Loucy (cell line): ENCODE measurements around the gene FAM217B.
A peak's percentile ranks its signal among the peaks of the same experiment; 100 is the strongest.

Experiments used
- H2AFZ ChIP-seq: fragments of 200-600 bp; sonication (generic); 2 replicates; pipeline ENCODE4 v1.6.0; 2016; ENCODE audit warnings: antibody characterized with exemption, mild to moderate bottlenecking, low read length, moderate library complexity
- H3F3A ChIP-seq: fragments of 200-600 bp; 2 replicates; pipeline ENCODE4 v1.6.0; 2016; ENCODE audit warnings: antibody characterized with exemption, low read depth, mild to moderate bottlenecking
- H3K27me3 ChIP-seq: fragments of 200-600 bp; sonication (generic); 2 replicates; pipeline ENCODE4 v1.6.1; 2014; ENCODE audit warnings: low read length, mild to moderate bottlenecking; ENCODE audit not compliant: insufficient read depth, poor library complexity, severe bottlenecking
- H3K36me3 ChIP-seq: fragments of 200-600 bp; sonication (generic); 2 replicates; pipeline ENCODE4 v1.6.1; 2016; ENCODE audit warnings: low read length; ENCODE audit not compliant: insufficient read depth
- H3K4me1 ChIP-seq: fragments of 200-600 bp; sonication (generic); 2 replicates; pipeline ENCODE4 v1.5.1; 2014; ENCODE audit warnings: low read length, mild to moderate bottlenecking; ENCODE audit not compliant: insufficient read depth, poor library complexity, severe bottlenecking
- H3K4me2 ChIP-seq: fragments of 200-600 bp; sonication (generic); 2 replicates; pipeline ENCODE4 v1.6.0; 2014; ENCODE audit warnings: antibody characterized with exemption, low read length, low read depth, mild to moderate bottlenecking; ENCODE audit not compliant: poor library complexity, severe bottlenecking
- H3K4me3 ChIP-seq: fragments of 200-600 bp; sonication (generic); 2 replicates; pipeline ENCODE4 v1.5.1; 2014; ENCODE audit warnings: low read length, mild to moderate bottlenecking, mixed read lengths; ENCODE audit not compliant: poor library complexity, severe bottlenecking
- H3K79me2 ChIP-seq: fragments of 200-600 bp; sonication (generic); 2 replicates; pipeline ENCODE4 v1.6.1; 2014; ENCODE audit warnings: low read length; ENCODE audit not compliant: insufficient read depth
- H3K9ac ChIP-seq: fragments of 200-600 bp; sonication (generic); 2 replicates; pipeline ENCODE4 v1.6.0; 2014; ENCODE audit warnings: mild to moderate bottlenecking, low read depth, low read length, moderate library complexity; ENCODE audit not compliant: poor library complexity, severe bottlenecking
- H3K9me2 ChIP-seq: fragments of 200-600 bp; sonication (generic); replicated peaks from 2 replicates; pipeline ENCODE4 v1.6.1; 2016; ENCODE audit warnings: low read depth, low read length, mixed read lengths
- H3K9me3 ChIP-seq: fragments of 200-600 bp; sonication (generic); 2 replicates; pipeline ENCODE4 v1.6.1; 2014; ENCODE audit warnings: mild to moderate bottlenecking, antibody characterized with exemption, low read length, low read depth; ENCODE audit not compliant: insufficient read depth
- H4K20me1 ChIP-seq: fragments of 200-600 bp; sonication (generic); 2 replicates; pipeline ENCODE4 v1.6.0; 2014; ENCODE audit warnings: antibody characterized with exemption, low read length, mild to moderate bottlenecking; ENCODE audit not compliant: insufficient read depth, poor library complexity, severe bottlenecking
- CTCF ChIP-seq: fragments of 200-600 bp; sonication (generic); conservative IDR thresholded peaks from 2 replicates; pipeline ENCODE4 v1.5.1; 2014; ENCODE audit warnings: mild to moderate bottlenecking, antibody characterized with exemption, low read length
- EZH2phosphoT487 ChIP-seq: fragments of 200-600 bp; IDR thresholded peaks from 2 replicates; pipeline ENCODE4 v1.6.1; 2018; ENCODE audit warnings: antibody characterized with exemption, mild to moderate bottlenecking, moderate library complexity, borderline replicate concordance

The FAM217B gene

GRCh38 chr20:59939879-59940128 is 385 bp upstream of the FAM217B start:
- Histone ChIP-seq H3K27me3 (no peaks in the 10 kb centered on the region), H3K4me2 (peak overlapping the region; percentile 64), H3K79me2 (peaks cover 34% of the 10 kb centered on the region), H2AFZ (peak overlapping the region; percentile 88), H3F3A (0 out of 2 replicates have a peak, but pooled peaks cover 2% of the 10 kb centered on the region), H3K4me3 (peak overlapping the region; percentile 81), H3K9me2 (no peaks in the 10 kb centered on the region), H3K9ac (peak overlapping the region; percentile 81), H4K20me1 (no peaks in the 10 kb centered on the region), H3K36me3 (peaks cover 19% of the 10 kb centered on the region; the same call in 1 of the 2 replicates), H3K4me1 (peaks cover 37% of the 10 kb centered on the region), H3K9me3 (no peaks in the 10 kb centered on the region)
- TF ChIP-seq EZH2phosphoT487: no peak
- no peak for TF ChIP-seq CTCF

- TF ChIP-seq EZH2phosphoT487: no peak
- TF ChIP-seq CTCF: no peak
- Histone ChIP-seq H3K79me2 (peaks cover 34% of the 10 kb centered on the region), H3K27me3 (no peaks in the 10 kb centered on the region), H4K20me1 (no peaks in the 10 kb centered on the region), H3K4me1 (peaks cover 41% of the 10 kb centered on the region), H3K9me3 (no peaks in the 10 kb centered on the region), H3K36me3 (peaks cover 20% of the 10 kb centered on the region; the same call in 1 of the 2 replicates), H2AFZ (peak overlapping the region; percentile 88), H3F3A (0 out of 2 replicates have a peak, but pooled peaks cover 2% of the 10 kb centered on the region), H3K4me3 (peak overlapping the region; percentile 81), H3K9me2 (no peaks in the 10 kb centered on the region), H3K9ac (peak overlapping the region; percentile 81), H3K4me2 (peak overlapping the region; percentile 80)
These were observed 736 bp downstream of the FAM217B start for GRCh38 chr20:59940956-59941294.

GRCh38 chr20:59942245-59942644 is 2.1 kb downstream of the FAM217B start:
- no peaks in the 10 kb centered on the region for H3K9me2 ChIP-seq
- TF ChIP-seq CTCF: no peak
- no peak for TF ChIP-seq EZH2phosphoT487
- 0 out of 2 replicates have a peak, but pooled peaks cover 2% of the 10 kb centered on the region for H3F3A ChIP-seq
- peak overlapping the region; percentile 81 for H3K9ac ChIP-seq
- H2AFZ ChIP-seq: no peak overlapping the region
- H3K79me2 ChIP-seq: peaks cover 34% of the 10 kb centered on the region
- H3K4me1 ChIP-seq: peaks cover 42% of the 10 kb centered on the region
- no peaks in the 10 kb centered on the region for H4K20me1 ChIP-seq
- no peaks in the 10 kb centered on the region for H3K27me3 ChIP-seq
- no peaks in the 10 kb centered on the region for H3K9me3 ChIP-seq
- peaks cover 20% of the 10 kb centered on the region; the same call in 1 of the 2 replicates for H3K36me3 ChIP-seq
- peak overlapping the region; percentile 80 for H3K4me2 ChIP-seq
- peak overlapping the region; percentile 81 for H3K4me3 ChIP-seq
